ENCODE measurements around the gene COL15A1.

DNA sequence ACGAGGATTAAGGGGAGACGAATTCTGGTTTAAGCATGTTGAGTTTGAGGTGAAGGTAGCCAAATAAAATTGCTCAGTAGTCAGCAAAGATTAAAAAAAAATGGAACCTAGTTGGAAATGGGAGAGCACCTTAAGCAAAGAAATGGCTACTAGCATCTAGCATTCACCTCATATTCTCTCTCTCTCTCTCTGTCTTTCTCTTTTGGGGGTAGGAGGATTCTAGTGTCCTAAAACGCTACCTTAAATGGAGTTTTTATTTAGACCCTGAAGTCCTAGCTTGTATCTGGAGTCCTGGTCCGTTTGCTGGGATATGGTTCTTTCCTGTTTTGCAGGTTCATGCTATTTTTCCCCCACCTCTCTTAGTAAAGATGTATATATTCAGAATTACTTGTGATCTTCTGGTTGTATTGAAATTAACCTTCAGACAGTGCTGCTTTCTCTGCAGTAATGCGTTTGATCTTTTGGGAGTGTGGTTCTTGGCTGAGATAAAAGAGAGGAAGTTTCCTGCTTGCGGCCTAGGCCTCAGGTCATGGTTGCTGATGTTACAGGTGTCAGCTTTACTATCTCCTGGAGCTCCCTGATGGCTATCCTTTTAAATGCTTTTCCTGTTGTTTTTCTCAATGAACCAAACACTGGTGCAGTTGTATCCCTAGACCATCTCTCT lies 169.2 kb downstream of the COL15A1 start:
- TF ChIP-seq, protein P1, sequence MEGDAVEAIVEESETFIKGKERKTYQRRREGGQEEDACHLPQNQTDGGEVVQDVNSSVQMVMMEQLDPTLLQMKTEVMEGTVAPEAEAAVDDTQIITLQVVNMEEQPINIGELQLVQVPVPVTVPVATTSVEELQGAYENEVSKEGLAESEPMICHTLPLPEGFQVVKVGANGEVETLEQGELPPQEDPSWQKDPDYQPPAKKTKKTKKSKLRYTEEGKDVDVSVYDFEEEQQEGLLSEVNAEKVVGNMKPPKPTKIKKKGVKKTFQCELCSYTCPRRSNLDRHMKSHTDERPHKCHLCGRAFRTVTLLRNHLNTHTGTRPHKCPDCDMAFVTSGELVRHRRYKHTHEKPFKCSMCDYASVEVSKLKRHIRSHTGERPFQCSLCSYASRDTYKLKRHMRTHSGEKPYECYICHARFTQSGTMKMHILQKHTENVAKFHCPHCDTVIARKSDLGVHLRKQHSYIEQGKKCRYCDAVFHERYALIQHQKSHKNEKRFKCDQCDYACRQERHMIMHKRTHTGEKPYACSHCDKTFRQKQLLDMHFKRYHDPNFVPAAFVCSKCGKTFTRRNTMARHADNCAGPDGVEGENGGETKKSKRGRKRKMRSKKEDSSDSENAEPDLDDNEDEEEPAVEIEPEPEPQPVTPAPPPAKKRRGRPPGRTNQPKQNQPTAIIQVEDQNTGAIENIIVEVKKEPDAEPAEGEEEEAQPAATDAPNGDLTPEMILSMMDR (IDR thresholded peaks at IDR 0.05; ENCODE audit: insufficient read depth, low read length), result no peak
- no peak for TF ChIP-seq POLR2AphosphoS5 (IDR thresholded peaks at IDR 0.05; ENCODE audit: low read depth)
